Neural progenitor cell (in vitro differentiated cells): Measurements from ENCODE around the gene WDR44. TPM values are rescaled to one million over a fixed set of nuclear protein-coding genes. Genes with fewer than 3 reads are reported as not detected.
"Not testable (repeated sequence)": the region's sequence is repeated elsewhere in the genome, so short reads cannot be mapped to it uniquely, and the experiment has no call there.

Experiments used
- DNase-seq: peaks from one replicate; pipeline ENCODE4 v3.0.0-alpha.2; 2016; ENCODE audit warnings: low spot score
- H2AFZ ChIP-seq: fragments of 200-600 bp; sonication (generic); replicated peaks from 2 replicates; pipeline ENCODE4 v1.6.1; 2016; ENCODE audit warnings: antibody characterized with exemption
- H3F3A ChIP-seq: fragments of 200-600 bp; sonication (generic); 2 replicates; pipeline ENCODE4 v1.6.1; 2016; ENCODE audit warnings: antibody characterized with exemption, low read depth
- H3K27ac ChIP-seq: fragments of 200-600 bp; sonication (generic); 2 replicates; pipeline ENCODE4 v1.5.1; 2016; ENCODE audit warnings: mild to moderate bottlenecking
- H3K27me3 ChIP-seq: fragments of 200-600 bp; sonication (generic); 2 replicates; pipeline ENCODE4 v1.6.1; 2016; ENCODE audit warnings: mild to moderate bottlenecking, moderate library complexity
- H3K36me3 ChIP-seq: fragments of 200-600 bp; sonication (generic); 2 replicates; pipeline ENCODE4 v1.5.1; 2016
- H3K4me1 ChIP-seq: fragments of 200-600 bp; sonication (generic); 2 replicates; pipeline ENCODE4 v1.6.1; 2016; ENCODE audit warnings: mixed run types
- H3K4me2 ChIP-seq: fragments of 200-600 bp; sonication (generic); 2 replicates; pipeline ENCODE4 v1.6.1; 2016
- H3K4me3 ChIP-seq: fragments of 200-600 bp; sonication (generic); 2 replicates; pipeline ENCODE4 v1.5.1; 2016
- H3K79me2 ChIP-seq: fragments of 200-600 bp; sonication (generic); 2 replicates; pipeline ENCODE4 v1.6.1; 2016; ENCODE audit warnings: low read depth
- H3K9ac ChIP-seq: fragments of 200-600 bp; sonication (generic); 2 replicates; pipeline ENCODE4 v1.6.1; 2016
- H3K9me3 ChIP-seq: fragments of 200-600 bp; sonication (generic); 2 replicates; pipeline ENCODE4 v1.5.1; 2016; ENCODE audit warnings: low read depth
- H4K20me1 ChIP-seq: fragments of 200-600 bp; sonication (generic); 2 replicates; pipeline ENCODE4 v1.6.1; 2016; ENCODE audit warnings: low read depth
- H3K27ac Mint-ChIP-seq: 3 replicates; pipeline ENCODE4 v1.8.0; 2021; ENCODE audit warnings: mixed read lengths
- H3K27me3 Mint-ChIP-seq: 2 replicates; pipeline ENCODE4 v1.8.0; 2022; ENCODE audit warnings: low read depth, mild to moderate bottlenecking, inconsistent platforms, moderate library complexity, mixed read lengths; ENCODE audit not compliant: insufficient read depth
- H3K36me3 Mint-ChIP-seq: 3 replicates; pipeline ENCODE4 v1.8.0; 2021; ENCODE audit warnings: mixed read lengths
- H3K4me1 Mint-ChIP-seq: 3 replicates; pipeline ENCODE4 v1.8.0; 2021; ENCODE audit warnings: mixed read lengths
- H3K4me3 Mint-ChIP-seq: 3 replicates; pipeline ENCODE4 v1.8.0; 2021; ENCODE audit warnings: mild to moderate bottlenecking, moderate library complexity, mixed read lengths
- H3K9me3 Mint-ChIP-seq: 3 replicates; pipeline ENCODE4 v1.8.0; 2020; ENCODE audit warnings: mixed read lengths
- CTCF ChIP-seq: fragments of 200-600 bp; sonication (generic); IDR thresholded peaks from 2 replicates; pipeline ENCODE4 v1.5.1; 2017; ENCODE audit warnings: antibody characterized with exemption, mild to moderate bottlenecking
- EZH2 ChIP-seq: fragments of 200-600 bp; sonication (generic); IDR thresholded peaks from 2 replicates; pipeline ENCODE4 v1.6.1; 2017; ENCODE audit warnings: antibody characterized with exemption, mild to moderate bottlenecking, moderate library complexity
- EZH2phosphoT487 ChIP-seq: fragments of 200-600 bp; sonication (generic); IDR thresholded peaks from 2 replicates; pipeline ENCODE4 v1.6.1; 2017; ENCODE audit warnings: antibody characterized with exemption
- total RNA-seq: library from RNA; depleted of rRNA; stranded (reverse); fragments of >200 nt; gene quantifications from 2 replicates; pipeline ENCODE4 v1.2.3, GENCODE V29; 2015; ENCODE audit warnings: low replicate concordance

WDR44 gene
- total RNA-seq, 1 donor from 2014 or later, result 18.0 TPM

DNA sequence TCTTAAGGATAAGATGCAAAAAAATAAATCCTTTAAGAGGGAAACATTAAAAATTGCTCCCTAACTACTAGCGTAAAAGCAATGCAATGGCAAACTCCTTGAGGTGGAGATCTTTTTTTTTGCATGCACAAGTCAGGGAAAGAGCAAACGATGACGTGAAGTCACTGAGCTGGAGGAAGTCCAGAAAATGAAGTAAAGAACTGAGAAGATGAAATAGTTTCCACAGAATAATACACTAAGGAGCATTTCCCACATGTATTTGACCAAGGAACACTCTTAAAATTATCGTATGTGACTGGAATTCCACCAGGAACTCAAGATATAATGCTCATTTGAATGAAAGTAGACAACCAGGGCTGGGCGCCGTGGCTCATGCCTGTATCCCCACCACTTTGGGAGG, 128.7 kb downstream of the WDR44 start:
- Histone ChIP-seq H3K79me2 (no peaks in the 10 kb centered on the region), H3K27ac (no peak overlapping the region), H3K4me1 (no peaks in the 10 kb centered on the region), H2AFZ (no peak overlapping the region), H3K4me3 (no peak overlapping the region), H3K36me3 (no peaks in the 10 kb centered on the region), H3K9ac (no peak overlapping the region), H3K9me3 (no peaks in the 10 kb centered on the region), H3K27me3 (no peaks in the 10 kb centered on the region), H3K4me2 (no peak overlapping the region), H3F3A (no peaks in the 10 kb centered on the region), H4K20me1 (no peaks in the 10 kb centered on the region)
- H3K4me1 Mint-ChIP-seq, result no peaks in the 10 kb centered on the region
- no peaks in the 10 kb centered on the region for H3K27me3 Mint-ChIP-seq
- no peak for DNase-seq
- H3K4me3 Mint-ChIP-seq, result no peak overlapping the region
- H3K36me3 Mint-ChIP-seq, result peaks cover 3% of the 10 kb centered on the region
- no peak for TF ChIP-seq EZH2phosphoT487
- no peak for TF ChIP-seq EZH2
- no peak overlapping the region for H3K27ac Mint-ChIP-seq
- peaks cover 3% of the 10 kb centered on the region for H3K9me3 Mint-ChIP-seq

DNA sequence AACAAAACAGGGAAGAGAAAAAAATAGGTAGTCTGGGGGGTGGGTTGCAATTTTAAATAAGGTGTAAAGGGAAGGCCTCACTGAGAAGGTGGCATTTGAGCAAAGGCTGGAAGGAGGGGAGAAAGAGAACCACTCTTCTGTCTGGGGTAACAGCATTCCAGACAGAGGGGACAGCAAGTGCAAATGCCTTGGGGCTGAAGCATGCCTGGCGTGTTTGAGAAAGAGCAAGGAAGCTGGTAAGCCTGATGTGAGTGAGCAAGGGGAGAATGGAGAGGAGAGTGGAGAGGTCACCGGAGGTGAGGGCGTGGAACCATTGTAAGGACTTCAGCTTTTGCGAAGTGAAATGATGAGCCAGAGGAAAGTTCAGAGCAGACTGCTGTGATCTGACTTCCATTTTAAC, 130.0 kb downstream of the WDR44 start:
- no peak overlapping the region for H3K4me3 Mint-ChIP-seq
- no peaks in the 10 kb centered on the region for H3K9me3 ChIP-seq
- no peak for TF ChIP-seq EZH2
- no peak for TF ChIP-seq CTCF
- TF ChIP-seq EZH2phosphoT487, result no peak
- no peaks in the 10 kb centered on the region for H3K79me2 ChIP-seq
- H3K9me3 Mint-ChIP-seq, result peaks cover 3% of the 10 kb centered on the region
- no peak overlapping the region for H3K27ac Mint-ChIP-seq
- no peak for DNase-seq
- no peak overlapping the region for H3K4me3 ChIP-seq
- no peak overlapping the region for H2AFZ ChIP-seq
- no peak overlapping the region for H3K4me2 ChIP-seq
- H3K36me3 ChIP-seq, result no peaks in the 10 kb centered on the region
- no peaks in the 10 kb centered on the region for H4K20me1 ChIP-seq
- no peaks in the 10 kb centered on the region for H3K27me3 Mint-ChIP-seq
- H3K4me1 ChIP-seq, result no peaks in the 10 kb centered on the region
- H3K36me3 Mint-ChIP-seq, result peaks cover 3% of the 10 kb centered on the region
- H3K27me3 ChIP-seq, result no peaks in the 10 kb centered on the region
- H3K27ac ChIP-seq, result no peak overlapping the region
- no peak overlapping the region for H3K9ac ChIP-seq
- H3K4me1 Mint-ChIP-seq, result no peaks in the 10 kb centered on the region
- no peaks in the 10 kb centered on the region for H3F3A ChIP-seq

DNA sequence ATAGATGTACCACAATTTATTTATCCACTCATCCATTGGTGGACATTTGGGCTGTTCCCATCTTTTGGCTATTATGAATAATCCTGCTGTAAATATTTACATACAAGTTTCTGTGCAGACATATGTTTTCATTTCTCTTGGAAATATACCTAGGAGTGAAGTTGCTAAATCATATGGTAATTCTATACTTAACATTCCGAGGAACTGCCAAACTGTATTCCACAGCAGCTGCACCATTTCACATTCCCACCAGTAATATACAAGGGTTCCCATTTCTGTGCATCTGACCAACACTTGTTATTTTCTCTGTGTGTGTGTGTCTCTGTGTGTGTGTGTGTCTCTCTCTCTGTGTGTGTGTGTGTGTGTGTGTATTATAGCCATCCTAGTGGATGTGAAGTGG, 134.3 kb downstream of the WDR44 start:
- Histone ChIP-seq H3K4me1 (no peaks in the 10 kb centered on the region), H3F3A (no peaks in the 10 kb centered on the region), H2AFZ (no peak overlapping the region), H3K79me2 (no peaks in the 10 kb centered on the region), H3K27ac (no peak overlapping the region), H4K20me1 (no peaks in the 10 kb centered on the region), H3K4me3 (no peak overlapping the region), H3K9me3 (no peaks in the 10 kb centered on the region), H3K9ac (no peak overlapping the region), H3K36me3 (no peaks in the 10 kb centered on the region), H3K27me3 (no peaks in the 10 kb centered on the region), H3K4me2 (no peak overlapping the region)
- Mint-ChIP-seq H3K9me3 (no peaks in the 10 kb centered on the region), H3K27ac (no peak overlapping the region), H3K27me3 (peaks cover 5% of the 10 kb centered on the region), H3K36me3 (no peaks in the 10 kb centered on the region), H3K4me3 (no peak overlapping the region), H3K4me1 (no peaks in the 10 kb centered on the region)
- TF ChIP-seq CTCF (no peak), EZH2 (no peak), EZH2phosphoT487 (no peak)
- no peak for DNase-seq

DNA sequence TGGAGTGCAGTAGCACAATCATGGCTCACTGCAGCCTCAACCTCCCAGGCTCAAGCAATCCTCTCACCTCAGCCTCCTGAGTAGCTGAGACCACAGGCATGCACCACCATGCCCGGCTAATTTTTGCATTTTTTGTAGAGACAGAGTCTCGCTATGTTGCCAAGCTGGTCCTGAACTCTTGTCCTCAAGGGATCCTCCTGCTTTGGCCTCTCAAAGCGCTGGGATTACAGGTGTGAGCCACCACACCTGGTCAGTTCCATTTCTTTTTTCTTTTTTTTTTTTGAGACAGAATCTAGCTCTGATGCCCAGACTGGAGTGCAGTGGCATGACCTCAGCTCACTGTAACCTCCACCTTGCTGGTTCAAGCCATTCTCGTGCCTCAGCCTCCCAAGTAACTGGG, 136.5 kb downstream of the WDR44 start:
- H3K4me3 Mint-ChIP-seq, H3K36me3 Mint-ChIP-seq, H2AFZ ChIP-seq, H3K36me3 ChIP-seq, H3K27me3 ChIP-seq, H3K79me2 ChIP-seq, H3K4me2 ChIP-seq, H3K9ac ChIP-seq, H4K20me1 ChIP-seq, H3K27ac Mint-ChIP-seq, H3K27ac ChIP-seq, DNase-seq, H3K27me3 Mint-ChIP-seq, H3K4me1 Mint-ChIP-seq, H3K9me3 ChIP-seq, H3K9me3 Mint-ChIP-seq, H3F3A ChIP-seq, H3K4me3 ChIP-seq, H3K4me1 ChIP-seq: not testable (repeated sequence)
